HG03103 (cell line): ENCODE measurements around the gene INAVA.

Experiments used
- ATAC-seq: cut with Tn5 transposase; IDR thresholded peaks from one replicate; pipeline ENCODE4 v1.9.1; 2021; ENCODE audit warnings: low read depth; ENCODE audit not compliant: unreplicated experiment

INAVA gene

GRCh38 chr1:200894712-200895442 is at the start of gene INAVA:
Gene INAVA (plus strand): TSS chr1:200894900. CDS start chr1:200898401, 3,501 bp downstream.
- ATAC-seq: no peak

GRCh38 chr1:200845360-200845759 is 49.3 kb upstream of the INAVA start:
- ATAC-seq: no peak

- ATAC-seq: no peak
Measured at GRCh38 chr1:200846398-200846797, 48.3 kb upstream of the INAVA start.

GRCh38 chr1:200849430-200849829 is 45.3 kb upstream of the INAVA start:
- no peak for ATAC-seq

GRCh38 chr1:200850554-200850953 is 44.1 kb upstream of the INAVA start:
- no peak for ATAC-seq

- ATAC-seq: no peak
Measured at GRCh38 chr1:200856716-200857357, 37.9 kb upstream of the INAVA start.

- ATAC-seq: no peak
Measured at GRCh38 chr1:200857804-200858203, 36.9 kb upstream of the INAVA start.

- ATAC-seq: no peak
Measured at GRCh38 chr1:200861937-200862647, 32.6 kb upstream of the INAVA start.

- ATAC-seq: no peak
Measured at GRCh38 chr1:200862713-200863415, 31.8 kb upstream of the INAVA start.

- no peak for ATAC-seq
Measured at GRCh38 chr1:200866116-200866515, 28.6 kb upstream of the INAVA start.

GRCh38 chr1:200866521-200866920 is 28.2 kb upstream of the INAVA start:
- peak; percentile 78 for ATAC-seq

GRCh38 chr1:200867018-200867811 is 27.5 kb upstream of the INAVA start:
- ATAC-seq: no peak

GRCh38 chr1:200869376-200869752 is 25.3 kb upstream of the INAVA start:
- ATAC-seq: no peak

GRCh38 chr1:200869753-200870391 is 24.8 kb upstream of the INAVA start:
- ATAC-seq: peak; percentile 47

GRCh38 chr1:200872446-200873115 is 22.1 kb upstream of the INAVA start, which contains the start of gene GPR25:
Gene GPR25 (plus strand): TSS chr1:200872981. CDS start chr1:200873038, 57 bp downstream.
- no peak for ATAC-seq

- no peak for ATAC-seq
Measured at GRCh38 chr1:200873116-200873670, 21.5 kb upstream of the INAVA start.

- ATAC-seq: no peak
Measured at GRCh38 chr1:200873671-200874397, 20.9 kb upstream of the INAVA start.

GRCh38 chr1:200874694-200875093 is 20.0 kb upstream of the INAVA start:
- ATAC-seq: no peak
